ENCODE data around the gene SUSD3.

Gene SUSD3

DNA sequence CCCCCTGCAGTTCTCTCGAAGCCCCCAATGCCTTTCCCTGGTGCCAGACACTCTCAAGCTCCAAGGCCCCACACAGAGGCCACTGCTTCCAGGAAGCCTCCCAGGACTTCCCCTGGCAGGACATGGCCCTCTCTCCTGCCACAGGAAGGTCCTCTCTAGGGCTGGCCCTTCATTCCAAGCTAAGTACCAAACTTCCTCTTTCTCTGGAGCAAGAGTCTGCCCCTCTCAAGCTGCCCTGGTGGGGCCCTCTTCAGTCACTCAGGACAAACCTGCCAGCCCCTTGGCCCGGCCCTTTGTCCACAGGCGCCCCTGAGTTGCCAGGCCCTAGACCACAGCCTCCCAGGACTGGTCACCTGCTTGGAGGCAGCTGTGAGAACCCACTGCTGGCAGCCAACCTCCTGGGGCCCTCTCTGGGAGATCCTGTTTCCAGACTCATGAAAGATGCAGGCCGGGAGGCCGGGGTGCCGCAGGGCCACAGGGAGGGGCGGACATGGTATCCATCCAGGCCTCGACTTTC lies 69.0 kb downstream of the SUSD3 start:
- TF ChIP-seq, protein P1, sequence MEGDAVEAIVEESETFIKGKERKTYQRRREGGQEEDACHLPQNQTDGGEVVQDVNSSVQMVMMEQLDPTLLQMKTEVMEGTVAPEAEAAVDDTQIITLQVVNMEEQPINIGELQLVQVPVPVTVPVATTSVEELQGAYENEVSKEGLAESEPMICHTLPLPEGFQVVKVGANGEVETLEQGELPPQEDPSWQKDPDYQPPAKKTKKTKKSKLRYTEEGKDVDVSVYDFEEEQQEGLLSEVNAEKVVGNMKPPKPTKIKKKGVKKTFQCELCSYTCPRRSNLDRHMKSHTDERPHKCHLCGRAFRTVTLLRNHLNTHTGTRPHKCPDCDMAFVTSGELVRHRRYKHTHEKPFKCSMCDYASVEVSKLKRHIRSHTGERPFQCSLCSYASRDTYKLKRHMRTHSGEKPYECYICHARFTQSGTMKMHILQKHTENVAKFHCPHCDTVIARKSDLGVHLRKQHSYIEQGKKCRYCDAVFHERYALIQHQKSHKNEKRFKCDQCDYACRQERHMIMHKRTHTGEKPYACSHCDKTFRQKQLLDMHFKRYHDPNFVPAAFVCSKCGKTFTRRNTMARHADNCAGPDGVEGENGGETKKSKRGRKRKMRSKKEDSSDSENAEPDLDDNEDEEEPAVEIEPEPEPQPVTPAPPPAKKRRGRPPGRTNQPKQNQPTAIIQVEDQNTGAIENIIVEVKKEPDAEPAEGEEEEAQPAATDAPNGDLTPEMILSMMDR (IDR thresholded peaks at IDR 0.05; ENCODE audit: poor library complexity, severe bottlenecking): no peak
- Histone ChIP-seq H3K27me3 (ENCODE audit: insufficient read depth, poor library complexity, severe bottlenecking) (no peaks in the 10 kb centered on the region), H3K9me3 (ENCODE audit: severe bottlenecking) (no peaks in the 10 kb centered on the region), H3K4me3 (ENCODE audit: severe bottlenecking) (no peak overlapping the region), H3K27ac (ENCODE audit: poor library complexity, severe bottlenecking) (no peak overlapping the region), H3K36me3 (ENCODE audit: low read depth) (peaks cover 5% of the 10 kb centered on the region; the same call in 1 of the 2 replicates), H3K4me1 (ENCODE audit: insufficient read depth, poor library complexity, severe bottlenecking) (peaks cover 11% of the 10 kb centered on the region)
- peak; percentile 34 for DNase-seq (ENCODE audit: low spot score)
- ATAC-seq (ENCODE audit: low read depth): no peak

DNA sequence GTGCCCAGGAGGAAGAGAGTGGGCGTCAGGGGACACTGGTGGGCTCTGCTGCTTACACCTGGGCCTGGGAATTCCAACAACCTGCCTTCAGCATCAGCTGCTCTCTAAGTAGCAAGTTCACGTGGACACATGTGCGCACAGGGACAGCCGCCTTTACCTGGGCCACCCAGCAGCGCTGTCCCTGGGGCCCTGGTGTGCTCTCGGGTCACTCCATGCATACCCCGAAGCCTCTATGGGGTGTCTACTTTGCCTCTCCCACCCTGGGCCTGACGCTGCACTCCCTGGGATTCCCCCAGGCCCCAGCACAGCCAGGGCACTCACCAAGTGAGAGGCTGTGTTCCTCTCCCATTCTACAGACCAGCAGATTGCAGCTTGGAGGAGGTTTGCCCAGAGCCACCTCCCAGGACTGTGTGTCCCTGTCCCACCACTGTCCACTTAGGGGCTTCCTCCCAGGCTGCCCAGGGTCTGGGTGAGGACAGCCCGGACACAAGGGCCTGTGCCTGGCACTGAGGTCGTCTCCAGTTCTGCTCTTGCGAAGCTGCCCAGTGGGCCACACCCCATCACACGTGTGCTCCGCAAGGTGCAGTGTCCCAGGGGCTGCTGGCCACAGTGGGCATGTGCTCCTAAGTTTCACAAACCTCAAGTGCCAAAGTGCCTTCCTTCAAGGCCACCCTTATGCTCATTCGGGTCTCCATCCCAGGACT lies 69.7 kb downstream of the SUSD3 start:
- TF ChIP-seq, protein P1 (IDR thresholded peaks at IDR 0.05; ENCODE audit: poor library complexity, severe bottlenecking): no peak
- Histone ChIP-seq H3K36me3 (ENCODE audit: low read depth) (peaks cover 5% of the 10 kb centered on the region; the same call in 1 of the 2 replicates), H3K4me1 (ENCODE audit: insufficient read depth, poor library complexity, severe bottlenecking) (peaks cover 18% of the 10 kb centered on the region), H3K9me3 (ENCODE audit: severe bottlenecking) (no peaks in the 10 kb centered on the region), H3K27me3 (ENCODE audit: insufficient read depth, poor library complexity, severe bottlenecking) (no peaks in the 10 kb centered on the region), H3K27ac (ENCODE audit: poor library complexity, severe bottlenecking) (no peak overlapping the region), H3K4me3 (ENCODE audit: severe bottlenecking) (no peak overlapping the region)
- DNase-seq (ENCODE audit: low spot score) (peak; percentile 34), ATAC-seq (ENCODE audit: low read depth) (no peak)

- Histone ChIP-seq H3K27me3 (ENCODE audit: insufficient read depth, poor library complexity, severe bottlenecking) (no peaks in the 10 kb centered on the region), H3K4me3 (ENCODE audit: severe bottlenecking) (no peak overlapping the region), H3K9me3 (ENCODE audit: severe bottlenecking) (no peaks in the 10 kb centered on the region), H3K27ac (ENCODE audit: poor library complexity, severe bottlenecking) (no peak overlapping the region), H3K36me3 (ENCODE audit: low read depth) (peaks cover 5% of the 10 kb centered on the region; the same call in 1 of the 2 replicates), H3K4me1 (ENCODE audit: insufficient read depth, poor library complexity, severe bottlenecking) (peaks cover 18% of the 10 kb centered on the region)
- DNase-seq (ENCODE audit: low spot score): no peak
- TF ChIP-seq, protein P1 (IDR thresholded peaks at IDR 0.05; ENCODE audit: poor library complexity, severe bottlenecking): no peak
- no peak for ATAC-seq (ENCODE audit: low read depth)
These were observed 70.3 kb downstream of the SUSD3 start for GRCh38 chr9:93128715-93129224.

GRCh38 chr9:93129286-93129685 lies 70.8 kb downstream of the SUSD3 start:
- no peaks in the 10 kb centered on the region for H3K27me3 ChIP-seq (ENCODE audit: insufficient read depth, poor library complexity, severe bottlenecking)
- ATAC-seq (ENCODE audit: low read depth) (no peak), DNase-seq (ENCODE audit: low spot score) (no peak)
- H3K4me3 ChIP-seq (ENCODE audit: severe bottlenecking): no peak overlapping the region
- TF ChIP-seq, protein P1 (IDR thresholded peaks at IDR 0.05; ENCODE audit: poor library complexity, severe bottlenecking): no peak
- H3K27ac ChIP-seq (ENCODE audit: poor library complexity, severe bottlenecking): no peak overlapping the region
- peaks cover 5% of the 10 kb centered on the region; the same call in 1 of the 2 replicates for H3K36me3 ChIP-seq (ENCODE audit: low read depth)
- H3K9me3 ChIP-seq (ENCODE audit: severe bottlenecking): no peaks in the 10 kb centered on the region
- H3K4me1 ChIP-seq (ENCODE audit: insufficient read depth, poor library complexity, severe bottlenecking): peaks cover 18% of the 10 kb centered on the region

Data from RWPE2 (cell line).